HG03039 (cell line): ENCODE data around the gene ARHGEF3.
"Not testable (repeated sequence)": the region's sequence is repeated elsewhere in the genome, so short reads cannot be mapped to it uniquely, and the experiment has no call there.

Source experiments
- ATAC-seq: cut with Tn5 transposase; IDR thresholded peaks from one replicate; pipeline ENCODE4 v1.9.1; 2021; ENCODE audit warnings: mild to moderate bottlenecking, moderate library complexity; ENCODE audit not compliant: unreplicated experiment

The ARHGEF3 gene

DNA sequence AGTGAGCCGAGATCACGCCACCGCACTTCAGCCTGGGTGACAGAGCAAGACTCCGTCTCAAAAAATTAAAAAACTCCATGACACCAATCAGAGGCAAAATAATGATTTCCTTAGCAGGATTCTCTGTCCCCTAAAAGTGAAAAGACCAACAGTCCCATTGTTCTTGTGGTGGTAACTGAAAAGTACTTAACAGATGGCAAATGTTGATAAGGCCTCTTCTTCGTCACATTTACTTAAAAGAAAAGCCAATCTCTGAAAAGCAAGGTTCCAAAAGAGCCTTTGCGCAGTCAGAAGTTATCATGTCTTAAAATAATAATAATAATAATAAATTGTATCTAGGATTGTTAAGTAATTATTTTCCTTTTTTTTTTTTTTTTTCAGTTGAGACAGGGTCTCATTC is 62.7 kb downstream of the ARHGEF3 start:
- ATAC-seq, result no peak

DNA sequence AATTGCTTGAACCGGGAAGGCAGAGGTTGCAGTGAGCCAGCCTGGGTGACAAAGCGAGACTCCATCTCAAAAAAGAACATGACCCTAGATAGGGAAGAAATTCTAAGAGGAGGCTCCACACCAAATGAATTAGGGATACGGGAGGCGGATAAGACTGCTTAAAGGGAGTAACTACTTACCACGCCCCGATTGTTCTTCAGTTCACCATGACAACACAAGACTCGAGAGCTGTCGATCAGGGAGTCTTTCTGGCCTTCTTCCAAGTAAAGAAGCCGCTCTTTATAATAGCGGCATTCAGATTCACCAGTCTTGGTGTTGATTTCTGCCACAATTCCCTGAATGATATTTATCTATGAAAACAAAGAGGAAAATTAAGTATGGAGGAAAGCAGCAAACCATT is 64.7 kb downstream of the ARHGEF3 start:
- ATAC-seq, result no peak

DNA sequence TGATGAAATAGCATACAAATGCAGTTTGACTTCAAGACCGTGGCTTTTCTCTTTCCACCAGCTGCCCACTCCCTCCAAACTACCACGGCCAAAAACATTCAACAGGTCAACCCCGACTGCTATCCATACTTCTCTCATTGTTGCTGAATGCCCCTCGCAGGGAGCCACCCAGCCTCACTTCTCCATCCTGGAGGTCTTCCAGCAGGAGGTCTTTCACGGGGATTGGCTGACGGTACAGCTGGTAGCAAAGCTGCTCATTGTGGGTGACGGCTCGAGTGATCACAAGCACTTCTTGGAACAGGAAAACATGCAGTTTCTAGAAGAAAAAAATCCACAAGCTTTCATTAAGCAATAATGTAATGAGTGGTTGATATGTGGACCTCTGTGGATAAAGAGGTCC is 69.6 kb downstream of the ARHGEF3 start:
- ATAC-seq, result no peak

DNA sequence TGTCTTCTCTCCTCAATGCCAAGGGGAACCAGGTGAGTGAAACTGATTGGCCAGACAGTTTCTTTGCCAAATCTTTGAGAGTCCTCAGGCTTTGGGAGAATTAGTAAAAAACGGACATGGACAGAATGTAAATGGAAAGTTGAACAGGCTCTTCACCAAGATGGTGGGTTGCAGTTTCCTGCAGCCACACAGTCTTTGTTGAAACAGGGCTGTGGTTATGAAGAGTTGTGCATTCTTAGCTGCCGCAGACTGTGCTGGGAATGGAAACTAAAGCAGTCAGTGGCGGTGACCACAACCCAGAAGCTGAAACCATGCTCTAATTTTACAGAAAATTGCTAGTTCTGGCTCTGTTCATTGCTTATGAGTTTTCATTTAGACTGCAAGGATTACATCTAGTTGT is 76.6 kb downstream of the ARHGEF3 start:
- ATAC-seq, result peak; percentile 98

DNA sequence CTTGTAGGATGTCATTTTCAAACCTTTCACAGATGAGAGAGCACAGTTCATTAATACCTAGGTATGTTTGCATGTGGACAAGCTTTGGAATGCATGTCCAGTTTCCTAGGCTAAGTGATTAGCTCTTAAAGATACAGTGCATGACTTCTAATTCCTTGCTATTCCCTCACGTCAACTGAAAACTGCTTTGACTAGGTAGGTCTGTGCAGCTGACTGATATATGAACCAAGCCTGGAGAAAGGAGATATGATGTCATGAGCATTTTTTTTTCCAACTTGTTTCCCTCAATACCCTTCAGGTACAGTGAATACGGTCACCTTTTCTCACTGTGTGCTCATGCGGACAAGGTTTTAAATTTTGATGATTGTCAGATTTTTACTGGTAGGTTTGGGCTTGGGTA is 77.1 kb downstream of the ARHGEF3 start:
- no peak for ATAC-seq

DNA sequence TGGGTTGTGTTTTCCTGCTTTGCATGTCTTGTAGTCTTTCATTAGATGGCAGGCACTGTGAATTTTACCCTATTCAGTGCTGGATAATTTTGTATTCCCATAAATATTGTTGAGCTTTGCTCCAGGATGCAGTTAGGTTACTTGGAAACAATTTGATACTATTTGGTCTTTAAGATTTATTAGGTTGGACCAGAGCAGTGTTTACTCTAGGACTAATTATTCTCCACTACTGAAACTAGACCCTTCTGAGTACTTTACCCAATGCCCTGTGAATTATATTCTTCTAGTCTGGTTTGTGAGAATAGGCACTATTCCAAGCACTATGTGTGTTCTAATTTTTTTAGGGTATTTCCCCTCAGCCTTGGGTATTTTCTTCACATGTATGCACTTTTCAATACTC is 80.9 kb downstream of the ARHGEF3 start:
- ATAC-seq, result no peak

DNA sequence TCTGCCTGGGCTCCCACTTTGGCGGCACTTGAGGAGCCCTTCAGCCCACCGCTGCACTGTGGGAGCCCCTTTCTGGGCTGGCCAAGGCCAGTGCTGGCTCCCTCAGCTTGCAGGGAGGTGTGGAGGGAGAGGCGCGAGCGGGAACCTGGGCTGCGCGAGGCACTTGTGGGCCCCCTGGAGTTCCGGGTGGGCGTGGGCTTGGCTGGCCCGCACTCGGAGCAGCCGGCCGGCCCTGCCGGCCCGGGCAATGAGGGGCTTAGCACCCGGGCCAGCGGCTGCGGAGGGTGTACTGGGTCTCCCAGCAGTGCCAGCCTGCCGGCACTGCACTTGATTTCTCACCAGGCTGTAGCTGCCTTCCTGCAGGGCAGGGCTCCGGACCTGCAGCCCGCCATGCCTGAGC is 82.9 kb downstream of the ARHGEF3 start:
- ATAC-seq, result not testable (repeated sequence)

DNA sequence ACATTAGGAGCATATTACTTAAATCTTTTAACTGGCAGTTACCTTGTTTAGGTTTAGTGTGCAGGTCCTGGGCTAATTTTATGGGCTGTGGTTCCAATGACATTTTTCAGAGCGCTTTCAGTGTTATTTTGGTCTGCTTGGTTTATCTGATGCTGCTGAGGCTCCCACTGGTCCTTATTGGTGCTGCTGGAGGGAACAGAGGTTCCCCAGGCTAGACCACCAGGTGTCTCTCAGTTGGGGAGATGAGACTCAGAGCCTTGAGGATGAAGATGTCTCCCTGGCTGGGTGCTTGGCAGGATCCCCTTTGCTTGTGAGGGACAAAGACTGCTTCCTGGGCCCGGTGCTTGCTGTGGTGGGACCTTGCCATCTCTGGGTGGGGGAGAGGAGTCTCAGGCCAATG is 90.4 kb downstream of the ARHGEF3 start:
- ATAC-seq, result no peak

DNA sequence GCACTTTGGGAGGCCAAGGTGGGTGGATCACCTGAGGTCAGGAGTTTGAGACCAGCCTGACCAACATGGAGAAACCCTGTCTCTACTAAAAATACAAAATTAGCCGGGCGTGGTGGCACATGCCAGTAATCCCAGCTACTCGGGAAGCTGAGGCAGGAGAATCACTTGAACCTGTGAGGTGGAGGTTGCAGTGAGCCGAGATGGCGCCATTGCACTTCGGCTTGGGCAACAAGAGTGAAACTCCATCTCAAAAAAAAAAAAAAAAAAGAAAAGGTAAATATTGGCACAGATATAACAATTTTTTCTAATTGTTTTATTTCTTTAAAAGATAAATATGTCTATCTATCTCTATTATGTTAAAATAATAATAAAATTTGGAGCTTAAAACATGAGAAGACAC is 94.3 kb downstream of the ARHGEF3 start:
- not testable (repeated sequence) for ATAC-seq

DNA sequence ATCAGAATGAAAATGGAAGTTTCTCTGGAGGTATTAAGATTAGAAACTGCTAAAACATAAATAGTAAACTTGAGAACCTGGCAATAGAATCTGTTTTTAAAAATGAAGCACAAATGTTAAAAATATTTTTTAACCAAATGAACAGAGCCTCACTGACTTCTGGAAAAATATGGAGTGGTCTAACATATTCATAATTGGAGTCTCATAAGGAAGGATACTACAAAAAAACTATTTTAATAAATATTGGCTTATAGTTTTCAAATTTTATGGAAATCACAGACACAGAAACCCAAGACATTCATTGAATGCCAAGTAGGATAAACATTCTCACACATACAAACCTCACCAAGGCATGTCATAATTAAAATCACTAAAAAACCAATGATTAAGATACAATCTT is 95.1 kb downstream of the ARHGEF3 start:
- no peak for ATAC-seq

DNA sequence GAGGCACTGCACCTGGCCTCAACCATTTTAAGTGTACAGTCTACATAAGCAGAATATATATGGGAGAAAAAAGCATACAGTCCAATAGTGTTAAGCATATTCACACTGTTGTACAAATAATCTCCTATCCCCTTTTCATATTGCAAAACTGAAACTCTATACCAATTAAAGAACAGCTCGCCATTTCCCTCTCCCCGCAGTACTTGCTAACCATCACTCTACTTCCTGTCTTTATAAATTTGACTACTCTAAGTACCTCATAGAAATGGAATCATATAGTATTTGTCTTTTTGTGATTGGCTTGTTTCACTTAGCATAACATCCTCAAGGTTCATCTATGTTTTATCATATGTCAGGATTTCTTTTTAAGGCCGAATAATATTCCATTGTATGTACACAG is 97.0 kb downstream of the ARHGEF3 start:
- ATAC-seq, result no peak

DNA sequence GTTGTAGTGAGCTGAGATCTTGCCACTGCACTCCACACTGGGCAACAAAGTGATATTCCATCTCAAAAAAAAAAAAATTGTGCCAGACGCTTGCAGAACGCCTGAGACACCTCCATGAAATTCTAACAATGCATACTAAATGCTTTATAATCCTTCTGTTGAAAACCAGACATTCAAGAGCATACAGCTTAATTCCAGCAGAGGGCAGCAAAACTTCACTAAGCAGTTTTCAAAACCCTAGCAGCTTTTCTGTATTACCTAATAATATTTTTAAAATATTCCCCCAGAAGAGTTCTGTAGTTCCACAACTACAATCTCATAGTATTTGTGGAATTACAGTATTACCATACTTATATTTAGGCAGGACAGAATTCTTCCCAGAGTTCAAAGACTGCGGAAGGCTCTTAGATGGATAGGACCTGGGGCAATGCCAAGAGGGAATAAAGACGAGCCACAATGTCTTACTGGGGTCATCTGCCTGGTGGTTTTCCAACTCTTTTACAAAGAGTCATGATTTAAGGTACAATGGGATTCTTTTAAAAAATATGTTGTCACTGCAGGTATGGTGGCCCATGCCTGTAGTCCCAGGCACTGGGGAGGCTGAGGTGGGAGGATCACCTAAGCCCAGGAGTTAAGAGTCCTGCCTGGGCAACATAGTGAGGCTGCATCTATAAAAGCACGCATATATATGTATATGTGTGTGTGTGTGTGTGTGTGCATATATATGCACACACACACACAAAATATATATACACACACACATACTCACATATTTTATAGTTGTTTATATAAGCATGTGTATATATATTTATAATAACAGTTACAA is 99.0 kb downstream of the ARHGEF3 start:
- no peak for ATAC-seq

DNA sequence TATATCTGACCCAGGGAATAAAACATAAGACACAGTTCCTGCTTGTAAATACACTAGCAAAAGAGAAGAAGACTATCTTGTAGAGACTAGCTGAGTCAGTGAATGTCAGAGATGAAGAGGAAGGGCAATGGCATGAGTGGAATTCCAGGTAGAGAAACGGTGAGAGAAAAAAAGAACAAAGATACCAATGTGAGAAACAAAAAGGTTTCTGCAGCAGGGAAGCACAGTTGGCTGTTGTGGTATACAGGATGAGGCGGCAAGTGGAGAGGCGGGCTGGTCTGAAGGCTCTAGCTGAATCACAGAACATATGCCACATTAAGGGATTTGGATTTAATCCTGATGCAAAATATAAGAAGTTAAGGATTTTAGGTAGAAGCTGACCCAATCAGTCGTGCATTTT is 101.6 kb downstream of the ARHGEF3 start:
- ATAC-seq, result no peak

DNA sequence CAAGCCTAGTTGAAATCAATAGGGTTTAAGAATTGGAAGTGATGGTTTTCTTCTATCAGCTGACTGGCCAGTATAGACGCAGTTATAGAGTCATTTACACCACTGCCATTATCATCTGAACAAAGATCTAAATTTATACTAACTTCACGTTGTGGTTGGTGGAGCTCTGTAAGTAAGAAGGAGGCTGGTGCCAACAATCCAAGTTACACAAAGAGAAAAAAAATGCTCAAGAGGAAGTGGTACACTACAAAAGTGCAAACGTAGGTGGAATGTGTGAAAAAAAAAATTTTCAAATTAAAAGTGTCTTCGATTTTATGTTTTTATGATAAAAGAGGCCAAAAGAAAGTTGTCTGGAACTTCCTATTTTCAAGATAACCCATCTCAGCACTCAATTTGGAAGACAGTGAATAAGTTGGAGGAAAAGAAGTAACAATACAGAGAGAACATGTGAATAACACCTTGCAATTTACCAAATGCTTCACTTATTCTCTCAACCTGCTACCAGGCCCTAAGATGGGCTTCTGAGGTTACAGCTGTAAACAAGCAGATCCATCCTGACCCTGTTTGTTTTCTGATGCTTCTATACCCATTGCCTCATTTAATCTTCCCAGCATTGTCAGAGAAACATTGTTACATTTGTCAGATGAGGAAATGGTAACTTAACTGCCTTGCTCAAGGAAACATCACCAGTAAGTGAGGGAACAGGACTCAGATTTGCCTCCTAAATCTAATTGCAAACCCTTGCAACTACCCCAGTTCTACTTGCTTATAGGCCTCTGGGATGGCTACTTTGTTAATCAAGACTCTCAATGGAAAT is 106.7 kb downstream of the ARHGEF3 start:
- ATAC-seq, result no peak

DNA sequence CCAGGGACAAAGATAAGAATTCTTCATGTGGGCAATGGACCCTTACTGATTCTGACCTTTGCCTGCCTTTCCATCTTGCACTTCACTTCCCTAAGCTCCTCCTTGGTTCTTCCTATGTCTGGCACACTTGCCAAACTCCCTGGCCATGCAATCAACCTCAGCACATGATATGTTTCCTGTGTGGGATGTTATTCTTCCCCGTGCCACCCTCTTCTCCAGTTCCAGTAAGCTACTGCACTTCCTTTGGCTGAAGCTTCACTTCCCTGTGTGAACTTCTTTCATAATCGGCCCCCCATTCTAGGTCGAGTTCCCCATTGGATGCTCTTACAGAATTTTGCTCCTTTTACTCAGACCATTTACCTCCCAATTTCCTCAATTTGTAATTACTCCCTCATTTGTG is 108.0 kb downstream of the ARHGEF3 start:
- ATAC-seq, result no peak

DNA sequence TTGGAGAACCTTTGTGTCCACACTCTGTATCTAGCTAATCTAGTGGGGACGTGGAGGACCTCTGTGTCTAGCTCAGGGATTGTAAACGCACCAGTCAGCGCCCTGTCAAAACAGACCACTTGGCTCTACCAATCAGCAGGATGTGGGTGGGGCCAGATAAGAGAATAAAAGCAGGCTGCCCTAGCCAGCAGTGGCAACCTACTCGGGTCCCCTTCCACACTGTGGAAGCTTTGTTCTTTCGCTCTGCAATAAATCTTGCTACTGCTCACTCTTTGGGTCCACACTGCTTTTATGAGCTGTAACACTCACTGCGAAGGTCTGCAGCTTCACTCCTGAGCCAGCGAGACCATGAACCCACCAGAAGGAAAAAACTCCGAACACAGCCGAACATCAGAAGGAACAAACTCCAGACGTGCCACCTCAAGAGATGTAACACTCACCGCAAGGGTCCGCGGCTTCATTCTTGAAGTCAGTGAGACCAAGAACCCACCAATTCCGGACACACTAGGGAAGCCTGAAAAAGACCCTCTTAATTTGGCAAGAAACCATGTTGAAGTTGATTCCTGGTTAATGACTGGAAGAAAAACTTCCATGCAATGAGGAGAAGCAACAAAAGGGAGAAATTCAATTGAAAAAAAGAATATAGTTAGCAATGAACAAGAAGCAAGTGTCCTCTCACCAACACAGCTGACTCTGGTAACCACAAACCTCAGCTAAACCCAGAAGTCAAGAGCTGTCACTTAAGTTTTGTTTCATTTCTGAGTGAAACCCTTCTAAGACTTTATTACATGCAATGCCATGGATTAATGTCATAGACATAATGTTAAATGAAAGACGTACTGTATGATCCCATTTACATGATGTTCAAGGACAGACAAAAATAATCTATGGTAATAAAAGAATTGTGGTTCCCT is 109.0 kb downstream of the ARHGEF3 start:
- ATAC-seq, result not testable (repeated sequence)

DNA sequence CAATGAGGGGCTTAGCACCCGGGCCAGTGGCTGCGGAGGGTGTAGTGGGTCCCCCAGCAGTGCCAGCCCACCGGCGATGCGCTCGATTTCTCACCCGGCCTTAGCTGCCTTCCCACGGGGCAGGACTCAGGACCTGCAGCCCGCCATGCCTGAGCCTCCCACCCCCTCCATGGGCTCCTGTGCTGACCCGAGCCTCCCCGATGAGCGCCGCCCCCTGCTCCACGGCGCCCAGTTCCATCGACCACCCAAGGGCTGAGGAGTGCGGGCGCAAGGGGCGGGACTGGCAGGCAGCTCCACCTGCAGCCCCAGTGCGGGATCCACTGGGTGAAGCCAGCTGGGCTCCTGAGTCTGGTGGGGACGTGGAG is 109.8 kb downstream of the ARHGEF3 start:
- not testable (repeated sequence) for ATAC-seq

DNA sequence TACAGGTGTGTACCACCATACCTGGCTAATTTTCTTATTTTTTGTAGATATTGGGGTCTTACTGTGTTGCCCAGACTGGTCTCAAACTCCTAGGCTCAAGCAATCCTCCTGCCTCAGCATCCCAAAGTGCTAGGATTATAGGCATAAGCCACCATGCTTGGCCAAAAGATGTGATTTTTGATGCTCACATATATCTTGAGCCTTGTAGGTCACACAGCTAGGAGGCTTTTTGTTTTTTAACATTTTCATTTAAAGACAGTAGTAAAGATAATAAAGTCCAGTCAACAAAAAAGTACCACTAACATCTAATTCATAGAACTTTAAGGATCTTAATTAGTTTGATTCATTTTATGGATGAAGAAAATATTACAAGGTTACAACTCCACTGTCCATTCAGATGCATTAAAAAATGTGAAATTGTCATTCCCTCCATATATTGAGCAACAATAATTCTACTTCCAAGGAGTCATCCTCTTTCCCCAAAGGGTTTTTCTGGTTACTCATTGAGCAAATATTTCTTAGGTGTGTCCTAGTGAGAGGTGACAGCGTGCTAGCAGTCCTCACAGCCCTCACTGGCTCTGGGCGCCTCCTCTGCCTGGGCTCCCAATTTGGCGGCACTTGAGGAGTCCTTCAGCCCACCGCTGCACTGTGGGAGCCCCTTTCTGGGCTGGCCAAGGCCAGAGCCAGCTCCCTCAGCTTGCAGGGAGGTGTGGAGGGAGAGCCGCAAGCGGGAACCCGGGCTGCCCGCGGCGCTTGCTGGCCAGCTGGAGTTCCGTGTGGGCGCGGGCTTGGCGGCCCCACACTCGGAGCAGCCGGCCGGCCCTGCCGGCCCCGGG is 110.4 kb downstream of the ARHGEF3 start:
- ATAC-seq, result no peak

DNA sequence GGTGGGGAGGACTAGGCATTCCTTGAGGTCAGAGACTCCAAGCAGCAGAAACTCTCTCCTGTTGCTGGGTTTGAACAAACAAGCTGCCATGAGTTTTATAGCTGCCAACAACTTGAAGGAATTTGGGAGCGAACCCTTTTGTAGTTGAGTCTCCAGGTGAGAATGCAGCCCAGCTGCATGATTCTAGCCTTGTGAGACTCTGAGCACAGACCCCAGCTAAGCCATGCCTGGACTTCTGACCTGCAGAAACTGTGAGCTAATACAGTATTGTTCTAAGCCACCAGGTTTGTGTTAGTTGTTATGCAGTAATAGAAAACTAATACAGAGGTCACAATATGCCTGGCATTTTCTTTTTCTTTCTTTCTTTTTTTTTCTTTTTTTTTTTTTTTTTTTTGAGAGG is 112.4 kb downstream of the ARHGEF3 start:
- no peak for ATAC-seq

DNA sequence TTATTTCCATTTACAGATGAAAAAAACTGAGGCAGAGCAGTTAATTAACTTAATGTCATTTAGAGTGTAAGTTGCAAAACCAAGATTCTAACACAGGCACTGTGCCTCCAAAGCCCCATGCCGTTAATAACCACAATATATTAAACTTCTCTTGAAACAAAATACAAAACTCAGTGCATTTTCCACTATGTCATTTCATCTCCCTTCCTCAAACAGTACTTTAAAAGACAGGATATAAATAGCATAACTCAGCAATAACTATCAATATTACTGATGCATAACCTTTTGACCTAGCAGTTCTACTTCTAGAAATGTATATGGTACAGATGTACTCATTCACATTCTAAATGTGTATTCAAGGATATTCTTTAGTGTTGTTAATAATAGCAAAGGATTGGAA is 113.6 kb downstream of the ARHGEF3 start:
- no peak for ATAC-seq
